H1 (cell line): ENCODE results near the gene APBA2. TPM values are rescaled to one million over a fixed set of nuclear protein-coding genes. Genes with fewer than 3 reads are reported as not detected.

Source experiments
- CTCF ChIA-PET: fragments of 300-600 bp; sonication (Branson Sonifier 250); formaldehyde crosslinking; loops from one replicate; lab custom pipeline; 2021; ENCODE audit not compliant: partially characterized antibody; lab: Charles Lee
- POLR2A ChIA-PET: fragments of 300-600 bp; sonication (Branson Sonifier 250); formaldehyde crosslinking; loops from one replicate; lab custom pipeline; 2021; ENCODE audit warnings: inconsistent platforms; ENCODE audit not compliant: partially characterized antibody; lab: Charles Lee
- DNase-seq, 2 experiments: peaks; one replicate each; pipeline versions ENCODE4 v3.0.0 to v3.0.0-alpha.2; 2010 to 2022; ENCODE audit warnings: low spot score in 2 of 2, low read depth in 1 of 2, mixed read lengths in 1 of 2
- FAIRE-seq: peaks from 2 replicates; lab custom pipeline; 2011; peaks lifted over from hg19 to GRCh38; lab: Jason Lieb, UNC
- H2AFZ ChIP-seq: 2 replicates; pipeline ENCODE4 v1.8.1; 2012; ENCODE audit warnings: low read length, inconsistent platforms
- H2AK5ac ChIP-seq: 2 replicates; pipeline ENCODE4 v1.6.1; 2013; ENCODE audit warnings: low read depth, low read length
- H2BK120ac ChIP-seq: replicated peaks from 2 replicates; pipeline ENCODE3; 2013; ENCODE audit warnings: low read depth, low read length, inconsistent platforms
- H2BK12ac ChIP-seq: 2 replicates; pipeline ENCODE4 v1.6.1; 2013; ENCODE audit warnings: low read depth, low read length
- H2BK15ac ChIP-seq: 2 replicates; pipeline ENCODE4 v1.6.1; 2013; ENCODE audit warnings: low read length
- H2BK20ac ChIP-seq: 2 replicates; pipeline ENCODE4 v1.6.1; 2013; ENCODE audit warnings: low read length
- H2BK5ac ChIP-seq: 2 replicates; pipeline ENCODE4 v1.6.1; 2013; ENCODE audit warnings: low read depth, low read length
- H3K14ac ChIP-seq: 2 replicates; pipeline ENCODE4 v1.6.1; 2013; ENCODE audit warnings: inconsistent platforms; ENCODE audit not compliant: insufficient read length
- H3K18ac ChIP-seq: 2 replicates; pipeline ENCODE4 v1.6.1; 2013; ENCODE audit warnings: low read length; ENCODE audit errors: extremely low read depth
- H3K23ac ChIP-seq: 2 replicates; pipeline ENCODE4 v1.6.1; 2013; ENCODE audit warnings: inconsistent platforms; ENCODE audit not compliant: insufficient read length
- H3K23me2 ChIP-seq: 2 replicates; pipeline ENCODE4 v1.6.1; 2013; ENCODE audit warnings: low read depth, low read length
- H3K27ac ChIP-seq: 2 replicates; pipeline ENCODE4 v1.6.1; 2011; ENCODE audit warnings: low read depth, low read length, inconsistent platforms
- H3K27me3 ChIP-seq, 4 experiments: replicated peaks in 1 of 4; 1 replicate in 1 of 4; 2 replicates in 3 of 4; pipeline versions ENCODE4 v1.6.1 to v1.8.1; 2011 to 2013; ENCODE audit warnings: low read length in 3 of 4, mild to moderate bottlenecking in 3 of 4, inconsistent platforms in 2 of 4, mixed read lengths in 2 of 4, moderate library complexity in 1 of 4; ENCODE audit not compliant: control insufficient read depth in 3 of 4, insufficient read depth in 3 of 4; ENCODE audit errors: extremely low read depth in 1 of 4
- H3K36me3 ChIP-seq, 4 experiments: 2 replicates each; pipeline versions ENCODE4 v1.6.1 to v1.8.1; 2011 to 2013; ENCODE audit warnings: mild to moderate bottlenecking in 4 of 4, low read length in 3 of 4, moderate library complexity in 2 of 4, control low read depth in 1 of 4, inconsistent platforms in 1 of 4; ENCODE audit not compliant: insufficient read depth in 4 of 4, control insufficient read depth in 2 of 4
- H3K4ac ChIP-seq: replicated peaks from 2 replicates; pipeline ENCODE3; 2013; ENCODE audit warnings: low read length, low read depth, mixed read lengths, inconsistent platforms; ENCODE audit not compliant: insufficient read length
- H3K4me1 ChIP-seq, 4 experiments: replicated peaks in 1 of 4; 1 replicate in 1 of 4; 2 replicates in 3 of 4; pipeline versions ENCODE4 v1.6.1 to v1.8.1; 2011 to 2013; ENCODE audit warnings: low read length in 3 of 4, inconsistent platforms in 2 of 4, mixed read lengths in 1 of 4; ENCODE audit not compliant: insufficient read depth in 4 of 4, control insufficient read depth in 3 of 4
- H3K4me2 ChIP-seq, 2 experiments: 2 replicates each; pipeline versions ENCODE4 v1.6.1 to v1.8.1; 2011 to 2013; ENCODE audit warnings: low read depth in 2 of 2, low read length in 2 of 2, control low read depth in 1 of 2, inconsistent platforms in 1 of 2, mild to moderate bottlenecking in 1 of 2; ENCODE audit not compliant: insufficient read depth in 1 of 2
- H3K4me3 ChIP-seq, 4 experiments: fragments of 200-600, 300-600 bp in 1 of 4; sonication (generic), shearing (Covaris generic), sonication (Bioruptor Twin) in 1 of 4; 2 replicates each; pipeline versions ENCODE4 v1.5.1 to v1.8.1; 2011 to 2016; ENCODE audit warnings: low read length in 4 of 4, low read depth in 3 of 4, control low read depth in 2 of 4, inconsistent platforms in 2 of 4, mild to moderate bottlenecking in 2 of 4, mixed read lengths in 1 of 4, moderate library complexity in 1 of 4; ENCODE audit not compliant: insufficient read depth in 2 of 4; ENCODE audit errors: extremely low read depth in 1 of 4
- H3K56ac ChIP-seq: replicated peaks from 2 replicates; pipeline ENCODE3; 2013; ENCODE audit warnings: low read depth, mild to moderate bottlenecking, mixed read lengths, low read length, inconsistent platforms; ENCODE audit not compliant: insufficient read length
- H3K79me1 ChIP-seq: 2 replicates; pipeline ENCODE4 v1.6.1; 2013; ENCODE audit warnings: low read depth, low read length, control low read depth
- H3K79me2 ChIP-seq, 2 experiments: 2 replicates each; pipeline versions ENCODE4 v1.6.1 to v1.8.1; 2012 to 2013; ENCODE audit warnings: low read length in 2 of 2, mild to moderate bottlenecking in 2 of 2, inconsistent platforms in 1 of 2; ENCODE audit not compliant: insufficient read depth in 2 of 2, control insufficient read depth in 1 of 2
- H3K9ac ChIP-seq, 4 experiments: replicated peaks in 1 of 4; 1 replicate in 1 of 4; 2 replicates in 3 of 4; pipeline versions ENCODE4 v1.6.1 to v1.8.1; 2011 to 2013; ENCODE audit warnings: low read depth in 3 of 4, low read length in 3 of 4, control low read depth in 2 of 4, mild to moderate bottlenecking in 2 of 4, moderate library complexity in 2 of 4, inconsistent platforms in 1 of 4; ENCODE audit errors: extremely low read depth in 1 of 4
- H3K9me3 ChIP-seq, 2 experiments: 2 replicates each; pipeline versions ENCODE4 v1.6.1 to v1.8.1; 2012 to 2013; ENCODE audit warnings: mild to moderate bottlenecking in 2 of 2, moderate library complexity in 2 of 2, control low read depth in 1 of 2, inconsistent platforms in 1 of 2, low read depth in 1 of 2, low read length in 1 of 2, mixed read lengths in 1 of 2; ENCODE audit not compliant: insufficient read depth in 2 of 2
- H4K20me1 ChIP-seq, 2 experiments: replicated peaks in 1 of 2; 2 replicates each; pipeline versions ENCODE3 to v1.8.1; 2011 to 2013; ENCODE audit warnings: inconsistent platforms in 2 of 2, low read length in 2 of 2, mild to moderate bottlenecking in 1 of 2; ENCODE audit not compliant: insufficient read depth in 2 of 2, control insufficient read depth in 1 of 2
- H4K5ac ChIP-seq: 2 replicates; pipeline ENCODE4 v1.6.1; 2013; ENCODE audit warnings: low read length, low read depth, mixed read lengths, inconsistent platforms; ENCODE audit not compliant: insufficient read length
- H4K8ac ChIP-seq: 2 replicates; pipeline ENCODE4 v1.8.0; 2013; ENCODE audit warnings: mild to moderate bottlenecking, moderate library complexity, low read length, inconsistent platforms; ENCODE audit not compliant: insufficient read depth; ENCODE audit errors: extremely low read depth
- H4K91ac ChIP-seq: replicated peaks from 2 replicates; pipeline ENCODE3; 2013; ENCODE audit warnings: low read length, mixed read lengths, inconsistent platforms; ENCODE audit not compliant: insufficient read length
- CEBPB ChIP-seq: IDR thresholded peaks from 2 replicates; pipeline ENCODE4 v1.6.1; 2012; ENCODE audit warnings: low read depth, low read length
- CHD1 ChIP-seq: IDR thresholded peaks from 2 replicates; pipeline ENCODE4 v1.6.1; 2012; ENCODE audit warnings: low read depth, low read length, improper control_type of control experiment
- GABPA ChIP-seq: IDR thresholded peaks from 2 replicates; pipeline ENCODE4 v1.6.1; 2011; ENCODE audit warnings: mild to moderate bottlenecking, low read length, moderate library complexity, borderline replicate concordance; ENCODE audit not compliant: insufficient read depth
- KDM1A ChIP-seq: fragments of 200-600, 300-600 bp; sonication (generic); IDR thresholded peaks from 2 replicates; pipeline ENCODE4 v1.7.1; 2016; ENCODE audit warnings: mild to moderate bottlenecking, low read length, borderline replicate concordance
- KDM4A ChIP-seq: IDR thresholded peaks from one replicate; pipeline ENCODE4 v1.7.1; 2012; ENCODE audit warnings: low read depth, mild to moderate bottlenecking, moderate library complexity, low read length, inconsistent platforms; ENCODE audit not compliant: severe bottlenecking
- RFX5 ChIP-seq: IDR thresholded peaks from 2 replicates; pipeline ENCODE4 v1.6.1; 2011; ENCODE audit warnings: low read depth, low read length, improper control_type of control experiment, borderline replicate concordance
- SIRT6 ChIP-seq: IDR thresholded peaks from one replicate; pipeline ENCODE4 v1.7.1; 2012; ENCODE audit warnings: low read length, inconsistent platforms
- SUZ12 ChIP-seq: fragments of 200-600 bp; sonication (generic); IDR thresholded peaks from 2 replicates; pipeline ENCODE4 v1.6.1; 2012; ENCODE audit warnings: mild to moderate bottlenecking, inconsistent platforms, low read length, moderate library complexity, mixed read lengths
- TAF1 ChIP-seq: IDR thresholded peaks from 2 replicates; pipeline ENCODE4 v1.6.1; 2011; ENCODE audit warnings: mild to moderate bottlenecking, low read depth, low read length
- TBP ChIP-seq: IDR thresholded peaks from 2 replicates; pipeline ENCODE4 v1.6.1; 2011; ENCODE audit warnings: low read depth, low read length, improper control_type of control experiment
- WGBS, 2 experiments: shearing (Covaris generic) in 1 of 2; methylation state at CpG; one replicate each; pipeline versions ENCODE4 v1.1.6 to v1.1.7; 2013 to 2015; ENCODE audit warnings: low lambda C conversion rate in 2 of 2, mixed read lengths in 2 of 2, inconsistent platforms in 1 of 2, low coverage in 1 of 2, missing lambda C conversion rate in 1 of 2; ENCODE audit not compliant: insufficient replicate concordance in 2 of 2, insufficient coverage in 1 of 2, insufficient read length in 1 of 2; ENCODE audit errors: extremely low coverage in 1 of 2, missing lambda C conversion rate in 1 of 2; 5-methylcytosine and 5-hydroxymethylcytosine counted together
- polyA plus RNA-seq, 7 experiments: library from polyadenylated mRNA; depleted of rRNA in 3 of 7; stranded (reverse) in 5 of 7; unstranded in 2 of 7; fragments of >200 nt in 5 of 7; fragments of 200-250 nt in 2 of 7; gene quantifications; 1 replicate in 5 of 7; 2 replicates in 1 of 7; 4 replicates in 1 of 7; pipeline versions ENCODE4 v1.2.1 to v1.2.3, GENCODE V29; 2011 to 2013; ENCODE audit warnings: missing spikeins in 2 of 7, mixed read lengths in 2 of 7
- total RNA-seq: library from RNA; stranded (reverse); fragmentation: NEBNext Ultra II Directional; extraction: Animal tissue kit (Norgen Biotek cat#: 25700); gene quantifications from 2 replicates; pipeline ENCODE4 v1.2.1, GENCODE V29; 2021
- TF ChIP-seq, protein P1 (sequence below), 3 experiments: IDR thresholded peaks; 1 replicate in 2 of 3; 2 replicates in 1 of 3; pipeline versions ENCODE4 v1.5.1 to v1.6.1; 2011; ENCODE audit warnings: low read length in 3 of 3, mild to moderate bottlenecking in 3 of 3, inconsistent platforms in 2 of 3, low read depth in 1 of 3, moderate library complexity in 1 of 3; ENCODE audit not compliant: insufficient read depth in 1 of 3; ENCODE audit errors: control extremely low read depth in 1 of 3

APBA2 gene
- total and polyA plus RNA-seq, 2 of the 8 experiments (the other 6 are each of a cell fraction or from before 2014, with no cell fraction given): 15.5 to 19.0 TPM

DNA sequence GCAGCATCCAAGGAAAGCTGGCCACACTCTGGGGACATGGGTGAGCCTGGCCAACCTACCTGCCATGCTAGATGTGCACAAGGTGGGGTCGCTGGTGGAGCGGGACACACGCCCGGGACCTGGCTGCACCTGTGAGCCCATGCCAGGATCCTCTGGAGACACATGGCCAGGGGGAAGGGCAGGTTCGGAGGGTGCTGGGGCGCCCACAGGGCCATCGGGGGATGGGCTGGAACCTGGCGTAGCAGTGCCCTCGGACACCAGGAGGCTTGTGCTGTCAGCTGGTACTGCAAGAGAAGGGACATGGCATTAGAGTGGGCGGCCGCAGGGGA is 240.4 kb downstream of the APBA2 start:
- 83% methylated on average over 11 of the region's 11 CpGs; no CpG with 5 or more reads in 1 of the 2 experiments for WGBS, 2 experiments
- Histone ChIP-seq H3K23ac (no peak overlapping the region), H3K27ac (no peak overlapping the region), H3K79me2 (no peaks in the 10 kb centered on the region), H3K4ac (no peak overlapping the region), H3K27me3 (no peaks in the 10 kb centered on the region), H2BK12ac (no peak overlapping the region), H4K8ac (no peak overlapping the region), H2BK5ac (no peak overlapping the region), H3K36me3 (no peaks in the 10 kb centered on the region; a peak in 1 of 8 replicates), H4K20me1 (no peaks in the 10 kb centered on the region), H3K14ac (no peak overlapping the region), H3K4me2 (no peak overlapping the region), H3K23me2 (no peaks in the 10 kb centered on the region), H2BK15ac (no peak overlapping the region), H2AK5ac (no peak overlapping the region), H3K18ac (no peak overlapping the region), H3K79me1 (no peaks in the 10 kb centered on the region), H4K5ac (no peak overlapping the region), H3K4me3 (no peak overlapping the region)
- ChIA-PET CTCF (interaction anchor here (0.6 to 7.3 kb wide), 15 partner anchors 9 to 547 kb away, joined by 3 to 88 read pairs (median 5); no protein-coding TSS in a partner anchor), POLR2A (interaction anchor here (1.6 kb wide), 1 partner anchor 8 kb away, joined by 5 read pairs; no protein-coding TSS in a partner anchor)
- DNase-seq: no peak
- FAIRE-seq: no peak
- TF ChIP-seq KDM1A (no peak), SIRT6 (no peak), TBP (no peak), CHD1 (no peak), GABPA (no peak), SUZ12 (no peak), RFX5 (no peak), KDM4A (no peak), CEBPB (no peak), TAF1 (no peak)
- TF ChIP-seq, protein P1, sequence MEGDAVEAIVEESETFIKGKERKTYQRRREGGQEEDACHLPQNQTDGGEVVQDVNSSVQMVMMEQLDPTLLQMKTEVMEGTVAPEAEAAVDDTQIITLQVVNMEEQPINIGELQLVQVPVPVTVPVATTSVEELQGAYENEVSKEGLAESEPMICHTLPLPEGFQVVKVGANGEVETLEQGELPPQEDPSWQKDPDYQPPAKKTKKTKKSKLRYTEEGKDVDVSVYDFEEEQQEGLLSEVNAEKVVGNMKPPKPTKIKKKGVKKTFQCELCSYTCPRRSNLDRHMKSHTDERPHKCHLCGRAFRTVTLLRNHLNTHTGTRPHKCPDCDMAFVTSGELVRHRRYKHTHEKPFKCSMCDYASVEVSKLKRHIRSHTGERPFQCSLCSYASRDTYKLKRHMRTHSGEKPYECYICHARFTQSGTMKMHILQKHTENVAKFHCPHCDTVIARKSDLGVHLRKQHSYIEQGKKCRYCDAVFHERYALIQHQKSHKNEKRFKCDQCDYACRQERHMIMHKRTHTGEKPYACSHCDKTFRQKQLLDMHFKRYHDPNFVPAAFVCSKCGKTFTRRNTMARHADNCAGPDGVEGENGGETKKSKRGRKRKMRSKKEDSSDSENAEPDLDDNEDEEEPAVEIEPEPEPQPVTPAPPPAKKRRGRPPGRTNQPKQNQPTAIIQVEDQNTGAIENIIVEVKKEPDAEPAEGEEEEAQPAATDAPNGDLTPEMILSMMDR (IDR thresholded peaks at IDR 0.05; ENCODE audit: control extremely low read depth in 1 of 3, insufficient read depth in 1 of 3, low read depth in 1 of 3, low read length in 3 of 3): no peak
- TF ChIP-seq, all 59 proteins: peak for 0
- Histone ChIP-seq H3K9ac (no peak overlapping the region), H2BK20ac (no peak overlapping the region), H2AFZ (no peak overlapping the region), H3K4me1 (peaks cover 0 to 5% (median under 1%) of the 10 kb centered on the region in 4 experiments; a peak in 6 of 7 replicates), H2BK120ac (no peak overlapping the region), H4K91ac (no peak overlapping the region), H3K9me3 (no peaks in the 10 kb centered on the region), H3K56ac (no peak overlapping the region)
